Nephron (organoid): ENCODE measurements around the gene PSME3.
"Not testable (repeated sequence)": the region's sequence is repeated elsewhere in the genome, so short reads cannot be mapped to it uniquely, and the experiment has no call there.

Experiments used
- H3K27ac Mint-ChIP-seq, 3 experiments: 2 replicates each; pipeline ENCODE4 v1.8.0; 2020; ENCODE audit warnings: mixed read lengths in 3 of 3, mild to moderate bottlenecking in 2 of 3, moderate library complexity in 1 of 3
- H3K27me3 Mint-ChIP-seq: 2 replicates; pipeline ENCODE4 v1.8.0; 2021; ENCODE audit warnings: low read depth, mild to moderate bottlenecking, moderate library complexity, mixed read lengths
- H3K36me3 Mint-ChIP-seq: 2 replicates; pipeline ENCODE4 v1.8.0; 2020; ENCODE audit warnings: low read depth, mixed read lengths
- H3K4me1 Mint-ChIP-seq: 2 replicates; pipeline ENCODE4 v1.8.0; 2020; ENCODE audit warnings: mixed read lengths
- H3K4me3 Mint-ChIP-seq, 3 experiments: 2 replicates each; pipeline ENCODE4 v1.8.0; 2020; ENCODE audit warnings: mild to moderate bottlenecking in 3 of 3, mixed read lengths in 3 of 3, moderate library complexity in 2 of 3
- H3K9me3 Mint-ChIP-seq: 2 replicates; pipeline ENCODE4 v1.8.0; 2020; ENCODE audit warnings: mixed read lengths
- TF ChIP-seq, protein P1 (sequence below), 3 experiments: fragments of 200-600 bp; sonication (generic); IDR thresholded peaks; one replicate each; pipeline ENCODE4 v1.5.0; 2021; ENCODE audit warnings: antibody characterized with exemption in 3 of 3; ENCODE audit not compliant: unreplicated experiment in 3 of 3

PSME3 gene

GRCh38 chr17:42849451-42850181 is 16.4 kb downstream of the PSME3 start:
- H3K36me3 Mint-ChIP-seq, result no peaks in the 10 kb centered on the region
- TF ChIP-seq, protein P1, sequence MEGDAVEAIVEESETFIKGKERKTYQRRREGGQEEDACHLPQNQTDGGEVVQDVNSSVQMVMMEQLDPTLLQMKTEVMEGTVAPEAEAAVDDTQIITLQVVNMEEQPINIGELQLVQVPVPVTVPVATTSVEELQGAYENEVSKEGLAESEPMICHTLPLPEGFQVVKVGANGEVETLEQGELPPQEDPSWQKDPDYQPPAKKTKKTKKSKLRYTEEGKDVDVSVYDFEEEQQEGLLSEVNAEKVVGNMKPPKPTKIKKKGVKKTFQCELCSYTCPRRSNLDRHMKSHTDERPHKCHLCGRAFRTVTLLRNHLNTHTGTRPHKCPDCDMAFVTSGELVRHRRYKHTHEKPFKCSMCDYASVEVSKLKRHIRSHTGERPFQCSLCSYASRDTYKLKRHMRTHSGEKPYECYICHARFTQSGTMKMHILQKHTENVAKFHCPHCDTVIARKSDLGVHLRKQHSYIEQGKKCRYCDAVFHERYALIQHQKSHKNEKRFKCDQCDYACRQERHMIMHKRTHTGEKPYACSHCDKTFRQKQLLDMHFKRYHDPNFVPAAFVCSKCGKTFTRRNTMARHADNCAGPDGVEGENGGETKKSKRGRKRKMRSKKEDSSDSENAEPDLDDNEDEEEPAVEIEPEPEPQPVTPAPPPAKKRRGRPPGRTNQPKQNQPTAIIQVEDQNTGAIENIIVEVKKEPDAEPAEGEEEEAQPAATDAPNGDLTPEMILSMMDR (IDR thresholded peaks at IDR 0.05; ENCODE audit: unreplicated experiment in 3 of 3), result no peak
- H3K27ac Mint-ChIP-seq, result peak overlapping the region in 1 of 3 experiments; percentile 85
- no peak overlapping the region for H3K4me3 Mint-ChIP-seq
- H3K9me3 Mint-ChIP-seq, result no peaks in the 10 kb centered on the region
- H3K4me1 Mint-ChIP-seq, result peaks cover 29% of the 10 kb centered on the region
- H3K27me3 Mint-ChIP-seq, result no peaks in the 10 kb centered on the region

DNA sequence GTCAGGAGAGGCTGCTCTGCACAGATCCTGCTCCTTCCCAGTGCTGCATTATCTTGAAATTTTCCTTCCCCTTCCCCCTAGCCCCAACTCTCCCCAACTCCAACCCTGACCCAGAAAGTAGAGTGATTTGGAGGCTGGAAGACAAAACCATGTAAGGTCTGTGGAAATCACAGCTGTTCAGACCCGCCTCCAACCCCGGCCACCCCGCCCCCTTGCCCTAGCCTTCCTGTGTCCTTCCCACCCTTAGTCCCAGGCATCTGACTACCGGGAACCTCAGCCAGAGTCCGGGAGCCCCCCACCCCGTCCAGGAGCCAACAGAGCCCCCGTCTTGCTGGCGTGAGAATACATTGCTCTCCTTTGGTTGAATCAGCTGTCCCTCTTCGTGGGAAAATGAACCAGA is 17.8 kb downstream of the PSME3 start, which contains the start of gene AOC3:
TSS of gene AOC3 (plus strand) at position 246 of the 400 bp plus-strand sequence. CDS start at position 391, 145 bp downstream.
- Mint-ChIP-seq H3K4me3 (peak within 1 kb of the TSS in 1 of 3 experiments; percentile 13), H3K27ac (peak within 1 kb of the TSS; percentile 62 to 85 (median 70)), H3K4me1 (peaks cover 29% of the 10 kb centered on the region), H3K36me3 (no peaks in the 10 kb centered on the region), H3K27me3 (no peaks in the 10 kb centered on the region), H3K9me3 (no peaks in the 10 kb centered on the region)
- TF ChIP-seq, protein P1 (IDR thresholded peaks at IDR 0.05; ENCODE audit: unreplicated experiment in 3 of 3), result no peak

- peaks cover 29% of the 10 kb centered on the region for H3K4me1 Mint-ChIP-seq
- H3K27ac Mint-ChIP-seq, result peak overlapping the region in 1 of 3 experiments; percentile 85
- H3K27me3 Mint-ChIP-seq, H3K9me3 Mint-ChIP-seq, H3K4me3 Mint-ChIP-seq, H3K36me3 Mint-ChIP-seq: not testable (repeated sequence)
Observed at GRCh38 chr17:42851371-42852240, 18.4 kb downstream of the PSME3 start.

DNA sequence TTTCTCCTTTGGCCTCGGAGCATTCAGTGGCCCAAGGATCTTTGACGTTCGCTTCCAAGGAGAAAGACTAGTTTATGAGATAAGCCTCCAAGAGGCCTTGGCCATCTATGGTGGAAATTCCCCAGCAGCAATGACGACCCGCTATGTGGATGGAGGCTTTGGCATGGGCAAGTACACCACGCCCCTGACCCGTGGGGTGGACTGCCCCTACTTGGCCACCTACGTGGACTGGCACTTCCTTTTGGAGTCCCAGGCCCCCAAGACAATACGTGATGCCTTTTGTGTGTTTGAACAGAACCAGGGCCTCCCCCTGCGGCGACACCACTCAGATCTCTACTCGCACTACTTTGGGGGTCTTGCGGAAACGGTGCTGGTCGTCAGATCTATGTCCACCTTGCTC is 19.2 kb downstream of the PSME3 start:
- TF ChIP-seq, protein P1 (IDR thresholded peaks at IDR 0.05; ENCODE audit: unreplicated experiment in 3 of 3), result no peak
- Mint-ChIP-seq H3K4me3 (no peak overlapping the region), H3K9me3 (no peaks in the 10 kb centered on the region), H3K36me3 (no peaks in the 10 kb centered on the region), H3K4me1 (peaks cover 29% of the 10 kb centered on the region), H3K27me3 (no peaks in the 10 kb centered on the region), H3K27ac (peak overlapping the region in 1 of 3 experiments; percentile 46)

DNA sequence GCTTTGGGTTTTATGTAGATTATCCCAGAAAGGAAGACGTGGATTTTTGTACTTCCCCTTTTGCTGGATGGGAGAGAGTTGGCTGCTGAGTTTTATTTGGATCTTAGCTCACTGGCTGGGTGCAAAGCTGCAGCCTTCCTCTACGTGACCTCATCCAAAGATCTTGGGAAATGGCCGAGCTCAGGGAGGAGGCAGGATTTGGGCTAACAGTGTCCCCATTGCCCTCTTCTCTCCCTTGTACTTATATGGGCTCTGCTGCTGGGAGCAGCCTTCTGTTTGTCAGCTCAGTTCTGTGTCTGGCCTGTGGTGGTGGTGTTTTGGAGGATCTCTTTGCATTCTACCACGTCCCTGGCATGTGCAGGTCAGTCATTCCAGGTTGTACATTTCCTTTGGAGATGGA is 19.8 kb downstream of the PSME3 start:
- no peaks in the 10 kb centered on the region for H3K27me3 Mint-ChIP-seq
- no peaks in the 10 kb centered on the region for H3K9me3 Mint-ChIP-seq
- no peak overlapping the region for H3K4me3 Mint-ChIP-seq
- TF ChIP-seq, protein P1 (IDR thresholded peaks at IDR 0.05; ENCODE audit: unreplicated experiment in 3 of 3), result no peak
- H3K27ac Mint-ChIP-seq, result peak overlapping the region in 1 of 3 experiments; percentile 46
- no peaks in the 10 kb centered on the region for H3K36me3 Mint-ChIP-seq
- peaks cover 29% of the 10 kb centered on the region for H3K4me1 Mint-ChIP-seq

DNA sequence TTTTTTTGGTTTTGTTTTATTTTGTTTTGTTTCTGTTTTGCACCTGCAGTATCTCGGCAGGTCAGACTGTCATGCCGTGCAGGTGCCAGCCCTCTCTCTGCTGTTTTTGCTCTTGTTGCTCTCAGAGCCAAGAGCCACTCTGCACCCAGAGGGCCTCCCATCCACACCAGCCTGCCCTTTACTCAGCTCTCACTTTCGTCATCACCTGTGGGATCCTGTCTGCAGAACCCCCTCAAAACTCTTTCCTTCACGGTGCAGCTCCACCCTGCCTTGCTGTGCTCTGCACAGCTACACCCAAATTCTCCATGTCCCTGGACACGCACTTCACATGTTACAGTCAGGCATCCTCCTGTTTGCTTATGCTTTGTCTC is 20.4 kb downstream of the PSME3 start:
- peaks cover 29% of the 10 kb centered on the region for H3K4me1 Mint-ChIP-seq
- no peaks in the 10 kb centered on the region for H3K36me3 Mint-ChIP-seq
- no peaks in the 10 kb centered on the region for H3K9me3 Mint-ChIP-seq
- H3K4me3 Mint-ChIP-seq, result no peak overlapping the region
- H3K27me3 Mint-ChIP-seq, result no peaks in the 10 kb centered on the region
- peak overlapping the region; percentile 20 to 46 (median 34) for H3K27ac Mint-ChIP-seq
- TF ChIP-seq, protein P1 (IDR thresholded peaks at IDR 0.05; ENCODE audit: unreplicated experiment in 3 of 3), result no peak
